GM19328 (cell line): ENCODE data around the gene PRDM12.

ENCODE experiments used
- ATAC-seq: cut with Tn5 transposase; IDR thresholded peaks from one replicate; pipeline ENCODE4 v1.9.1; 2021; ENCODE audit warnings: mild to moderate bottlenecking, moderate library complexity; ENCODE audit not compliant: unreplicated experiment

PRDM12 gene

DNA sequence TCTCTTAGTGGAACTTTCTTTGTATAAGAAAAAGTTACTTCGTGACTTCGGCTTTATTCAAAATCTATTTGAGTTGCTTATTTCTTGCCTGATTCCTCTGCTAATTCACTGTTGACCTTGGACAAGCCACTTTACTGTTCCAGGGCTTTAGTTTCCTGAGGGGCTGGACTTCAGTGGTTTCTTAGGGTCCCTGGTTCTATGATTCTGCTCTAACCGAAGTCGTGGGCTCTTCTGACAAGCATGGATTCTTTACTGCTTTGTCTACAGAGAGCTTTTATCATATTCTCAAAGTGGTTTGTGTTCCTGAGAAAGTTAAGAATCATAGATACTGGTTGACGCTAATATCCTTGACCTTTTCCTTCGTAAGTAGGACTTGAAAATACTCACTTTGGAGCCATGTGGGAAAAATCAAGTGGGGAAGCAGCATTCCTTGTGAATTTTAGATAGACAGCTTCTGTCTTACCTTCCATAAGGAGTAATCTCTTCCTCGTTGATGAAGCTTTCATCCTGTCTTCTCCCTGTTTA, 50.3 kb downstream of the PRDM12 start:
- ATAC-seq: no peak

DNA sequence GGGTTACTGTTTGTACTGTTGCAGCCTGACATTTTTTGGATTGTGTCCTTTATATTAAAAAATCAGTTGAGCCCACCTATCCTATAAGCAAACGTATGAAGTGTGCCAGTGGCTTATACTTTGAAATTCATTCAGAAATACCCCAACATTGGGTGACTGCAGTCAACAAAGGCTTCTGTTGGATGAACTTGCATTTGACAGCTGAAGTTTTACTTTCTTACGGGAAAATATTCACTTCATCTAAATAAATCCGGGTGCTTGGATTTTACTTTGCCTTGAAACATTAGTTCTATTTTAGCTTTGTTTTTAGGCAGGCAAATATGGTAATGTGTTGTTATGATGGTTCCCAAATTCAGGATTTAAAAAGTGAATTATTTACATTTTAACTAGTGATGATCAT, 50.9 kb downstream of the PRDM12 start:
- no peak for ATAC-seq

DNA sequence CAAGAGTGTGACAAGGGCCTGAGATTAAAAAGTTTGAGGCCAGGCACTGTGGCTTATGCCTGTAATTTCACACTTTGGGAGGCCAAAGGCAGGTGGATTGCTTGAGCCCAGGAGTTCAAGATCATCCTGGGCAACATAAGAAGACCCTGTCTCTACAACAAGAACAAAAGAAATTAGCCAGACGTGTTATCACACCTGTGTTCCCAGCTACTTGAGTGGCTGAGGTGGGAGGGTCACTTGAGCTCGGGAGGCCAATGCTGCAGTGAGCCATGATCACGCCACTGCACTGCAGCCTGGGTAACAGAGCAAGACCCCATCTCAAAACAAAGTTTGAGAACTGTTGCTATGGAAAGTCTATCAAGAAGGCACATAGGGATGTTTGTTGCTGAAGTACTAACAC, 54.2 kb downstream of the PRDM12 start:
- no peak for ATAC-seq

DNA sequence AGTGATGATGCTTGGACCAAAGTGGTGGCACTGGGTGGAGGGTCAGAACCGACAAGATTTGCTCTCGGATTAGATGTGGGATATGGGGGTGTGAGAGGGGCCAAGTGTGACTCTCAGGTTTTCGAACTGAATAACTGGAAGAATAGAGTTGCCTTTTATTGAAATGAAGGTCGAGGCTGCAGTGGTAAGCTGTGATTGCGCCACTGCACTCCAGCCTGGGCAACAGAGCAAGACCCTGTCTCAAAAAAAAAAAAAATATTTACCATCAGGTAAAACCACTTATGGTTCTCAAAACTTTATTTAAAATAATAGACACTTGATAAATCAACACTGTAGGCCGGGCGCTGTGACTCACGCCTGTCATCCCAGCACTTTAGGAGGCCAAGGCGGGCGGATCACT, 56.4 kb downstream of the PRDM12 start:
- no peak for ATAC-seq

DNA sequence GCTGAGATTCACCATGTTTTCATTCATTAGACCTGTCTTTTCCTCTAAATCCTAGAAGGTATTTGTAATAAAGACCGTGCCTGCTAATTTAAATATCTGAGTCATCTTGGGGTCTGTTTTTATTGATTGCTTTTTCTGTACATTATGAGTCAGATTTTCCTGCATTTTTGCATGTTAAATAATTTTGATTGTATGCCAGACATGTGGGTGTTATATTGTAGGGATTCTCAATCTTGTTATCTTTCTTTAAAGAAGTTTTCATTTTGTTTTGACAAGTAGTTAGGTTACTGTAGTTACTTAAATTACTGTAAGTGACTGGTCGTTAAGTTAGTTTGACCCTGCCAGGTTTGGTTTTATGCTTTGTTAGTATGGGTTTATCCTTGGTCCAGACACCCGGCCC, 64.3 kb downstream of the PRDM12 start:
- ATAC-seq: no peak

GRCh38 chr9:130729145-130729544, 64.8 kb downstream of the PRDM12 start:
- ATAC-seq: no peak

DNA sequence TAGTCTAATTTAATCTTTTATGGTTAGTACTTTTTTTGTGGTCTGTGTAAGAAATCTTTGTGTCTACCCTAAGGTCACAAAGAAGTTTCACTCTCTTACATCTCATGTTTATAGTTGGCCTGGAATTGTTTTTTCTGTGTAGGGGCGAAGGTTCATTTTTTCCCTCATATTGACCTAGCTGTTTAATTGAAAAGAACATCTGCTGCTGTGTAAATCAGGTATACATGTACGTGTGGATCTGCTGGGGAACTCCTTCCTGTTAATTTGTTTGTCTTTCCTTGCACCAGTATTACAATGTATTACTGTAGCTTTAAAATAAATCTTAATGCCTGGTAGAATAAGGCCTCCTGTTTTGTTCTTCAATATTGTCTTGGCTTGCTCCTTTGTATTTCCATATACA, 67.0 kb downstream of the PRDM12 start:
- no peak for ATAC-seq

DNA sequence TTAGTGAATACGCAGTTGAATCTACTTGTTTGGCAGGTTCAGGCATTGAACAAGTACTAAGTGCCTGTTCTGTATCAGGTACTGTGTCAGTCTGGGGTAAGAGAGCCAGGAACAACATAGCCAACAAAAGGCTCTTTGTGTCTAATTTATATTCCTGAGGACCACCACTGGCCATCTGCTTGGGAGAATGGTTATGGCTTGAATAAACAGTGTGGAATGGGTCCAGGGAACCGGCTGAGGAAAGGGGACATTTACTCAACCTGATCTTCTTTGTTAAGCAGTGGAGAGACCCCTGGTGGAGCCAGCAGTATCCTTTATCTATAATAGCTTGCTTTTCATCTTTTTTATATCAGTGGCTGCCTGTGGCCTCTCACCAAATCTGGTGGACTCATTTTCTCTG, 67.7 kb downstream of the PRDM12 start:
- no peak for ATAC-seq
